ENCODE measurements around the gene VIM. TPM values are rescaled to one million over a fixed set of nuclear protein-coding genes. Genes with fewer than 3 reads are reported as not detected.
A peak's percentile ranks its signal among the peaks of the same experiment; 100 is the strongest.

VIM gene
- total RNA-seq, 2 experiments from 2014 or later, result 515 to 525 TPM

GRCh38 chr10:17233286-17233991 lies 5.4 kb downstream of the VIM start:
- H3K36me3 Mint-ChIP-seq, result peaks cover 67% of the 10 kb centered on the region
- ChIA-PET POLR2A (interaction anchor here (1.9 kb wide), 1 partner anchor 27 kb away, joined by 6 read pairs; no protein-coding TSS in a partner anchor), CTCF (no interaction called here)

GRCh38 chr10:17234431-17234945 lies 6.4 kb downstream of the VIM start:
- H3K27ac Mint-ChIP-seq, result peak overlapping the region; percentile 8
- H3K27me3 Mint-ChIP-seq, result no peaks in the 10 kb centered on the region
- H3K4me3 Mint-ChIP-seq, result no peak overlapping the region
- peaks cover 65% of the 10 kb centered on the region for H3K36me3 Mint-ChIP-seq
- H3K4me1 Mint-ChIP-seq (ENCODE audit: low read depth), result peaks cover 52% of the 10 kb centered on the region
- ChIA-PET POLR2A (no interaction called here), CTCF (interaction anchor here (1.2 kb wide), 1 partner anchor 204 kb away, joined by 3 read pairs; no protein-coding TSS in a partner anchor)
- DNase-seq, result no peak
- H3K9me3 Mint-ChIP-seq, result no peaks in the 10 kb centered on the region
- intact Hi-C loops (cut with micrococcal nuclease), result no loop called here

More at GRCh38 chr10:17233286-17233991, 5.4 kb downstream of the VIM start:
- Mint-ChIP-seq H3K4me3 (no peak overlapping the region), H3K9me3 (no peaks in the 10 kb centered on the region), H3K27ac (no peak overlapping the region), H3K4me1 (ENCODE audit: low read depth) (peaks cover 52% of the 10 kb centered on the region), H3K27me3 (no peaks in the 10 kb centered on the region)
- intact Hi-C loops (cut with micrococcal nuclease), result no loop called here
- no peak for DNase-seq

- H3K27ac Mint-ChIP-seq, result no peak overlapping the region
- POLR2A ChIA-PET, result interaction anchor here (0.8 kb wide), 1 partner anchor 92 kb away, joined by 4 read pairs; no protein-coding TSS in a partner anchor
- DNase-seq, result no peak
- peaks cover 61% of the 10 kb centered on the region for H3K36me3 Mint-ChIP-seq
- H3K9me3 Mint-ChIP-seq, result no peaks in the 10 kb centered on the region
- H3K4me1 Mint-ChIP-seq (ENCODE audit: low read depth), result peaks cover 52% of the 10 kb centered on the region
- intact Hi-C loops (cut with micrococcal nuclease), result no loop called here
- CTCF ChIA-PET, result interaction anchor here (1.2 kb wide), 1 partner anchor 205 kb away, joined by 3 read pairs; no protein-coding TSS in a partner anchor
- H3K4me3 Mint-ChIP-seq, result no peak overlapping the region
- H3K27me3 Mint-ChIP-seq, result no peaks in the 10 kb centered on the region
Measured at GRCh38 chr10:17235136-17235535, 7.1 kb downstream of the VIM start.

DNA sequence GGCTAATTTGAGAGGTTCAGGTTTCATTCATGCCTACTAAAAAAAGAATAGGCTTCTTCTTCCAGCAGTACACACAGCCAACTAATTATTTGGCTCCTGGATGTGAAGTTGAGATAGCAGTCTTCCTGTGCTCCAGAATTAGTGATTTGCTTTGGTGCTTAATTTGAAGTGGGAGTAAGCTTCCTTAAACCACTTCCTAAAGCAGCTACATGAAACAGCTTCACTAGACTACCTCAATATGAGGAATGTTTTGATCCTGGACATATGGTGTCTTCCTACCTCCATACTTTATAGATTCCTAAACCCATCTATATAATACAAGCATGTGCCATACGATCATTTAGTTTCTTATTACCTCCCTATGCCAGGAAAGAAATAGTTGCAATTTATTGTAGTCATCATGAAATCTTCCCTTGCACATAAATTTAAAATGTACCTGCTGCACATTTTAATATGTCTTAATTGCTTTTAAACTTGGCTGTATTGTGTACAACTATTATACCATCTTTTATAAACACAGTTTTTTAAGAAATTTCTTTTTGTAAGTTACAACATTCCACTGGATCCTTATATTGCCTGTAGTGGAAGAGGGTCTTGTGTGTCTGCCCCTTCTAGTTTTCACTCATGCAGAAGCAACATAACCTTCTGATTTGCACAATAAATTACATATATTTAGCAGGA lies 8.6 kb downstream of the VIM start:
- H3K27ac Mint-ChIP-seq, result no peak overlapping the region
- peaks cover 47% of the 10 kb centered on the region for H3K36me3 Mint-ChIP-seq
- H3K27me3 Mint-ChIP-seq, result no peaks in the 10 kb centered on the region
- ChIA-PET CTCF (interaction anchor here (0.6 to 0.7 kb wide), 2 partner anchors 23 to 195 kb away, joined by 3 read pairs; no protein-coding TSS in a partner anchor), POLR2A (no interaction called here)
- intact Hi-C loops (cut with micrococcal nuclease), result no loop called here
- H3K4me3 Mint-ChIP-seq, result no peak overlapping the region
- H3K9me3 Mint-ChIP-seq, result no peaks in the 10 kb centered on the region
- DNase-seq, result no peak
- H3K4me1 Mint-ChIP-seq (ENCODE audit: low read depth), result peaks cover 43% of the 10 kb centered on the region

- POLR2A ChIA-PET, result interaction anchor here (1.9 kb wide), 1 partner anchor 8 kb away, joined by 6 read pairs; the partner anchor contains the start of gene VIM
- H3K27me3 Mint-ChIP-seq, result no peaks in the 10 kb centered on the region
- CTCF ChIA-PET, result interaction anchor here (0.6 kb wide), 1 partner anchor 195 kb away, joined by 3 read pairs; no protein-coding TSS in a partner anchor
- H3K4me1 Mint-ChIP-seq (ENCODE audit: low read depth), result peaks cover 40% of the 10 kb centered on the region
- H3K4me3 Mint-ChIP-seq, result no peak overlapping the region
- peaks cover 43% of the 10 kb centered on the region for H3K36me3 Mint-ChIP-seq
- no peak overlapping the region for H3K27ac Mint-ChIP-seq
- no peaks in the 10 kb centered on the region for H3K9me3 Mint-ChIP-seq
- no peak for DNase-seq
- intact Hi-C loops (cut with micrococcal nuclease), result no loop called here
Measured at GRCh38 chr10:17237149-17237527, 9.1 kb downstream of the VIM start.

GRCh38 chr10:17237915-17238444 lies 9.9 kb downstream of the VIM start:
- ChIA-PET POLR2A (interaction anchor here (1.9 kb wide), 1 partner anchor 9 kb away, joined by 6 read pairs; the partner anchor contains the start of gene VIM), CTCF (interaction anchor here (0.9 to 1.6 kb wide), 2 partner anchors 19 to 51 kb away, joined by 4 read pairs; no protein-coding TSS in a partner anchor)
- Mint-ChIP-seq H3K4me3 (no peak overlapping the region), H3K4me1 (ENCODE audit: low read depth) (peaks cover 34% of the 10 kb centered on the region), H3K9me3 (no peaks in the 10 kb centered on the region), H3K36me3 (peaks cover 38% of the 10 kb centered on the region), H3K27me3 (no peaks in the 10 kb centered on the region), H3K27ac (no peak overlapping the region)
- DNase-seq, result no peak
- intact Hi-C loops (cut with micrococcal nuclease), result no loop called here

GRCh38 chr10:17238445-17239291 lies 10.6 kb downstream of the VIM start:
- POLR2A ChIA-PET, result interaction anchor here (0.6 to 1.9 kb wide), 2 partner anchors 10 to 1440 kb away, joined by 4 to 6 read pairs; partner anchors contain the start of gene VIM
- DNase-seq, result no peak
- Mint-ChIP-seq H3K27me3 (no peaks in the 10 kb centered on the region), H3K36me3 (peaks cover 33% of the 10 kb centered on the region), H3K9me3 (no peaks in the 10 kb centered on the region), H3K27ac (no peak overlapping the region), H3K4me3 (no peak overlapping the region), H3K4me1 (ENCODE audit: low read depth) (peaks cover 31% of the 10 kb centered on the region)
- CTCF ChIA-PET, result interaction anchor here (0.9 to 1.6 kb wide), 2 partner anchors 18 to 51 kb away, joined by 4 read pairs; no protein-coding TSS in a partner anchor
- intact Hi-C loops (cut with micrococcal nuclease), result no loop called here

- CTCF ChIA-PET, result no interaction called here
- Mint-ChIP-seq H3K4me3 (no peak overlapping the region), H3K9me3 (no peaks in the 10 kb centered on the region), H3K4me1 (ENCODE audit: low read depth) (peaks cover 22% of the 10 kb centered on the region), H3K27me3 (no peaks in the 10 kb centered on the region), H3K36me3 (peaks cover 25% of the 10 kb centered on the region), H3K27ac (no peak overlapping the region)
- intact Hi-C loops (cut with micrococcal nuclease), result no loop called here
- DNase-seq, result no peak
- POLR2A ChIA-PET, result no interaction called here
Measured at GRCh38 chr10:17239345-17240085, 11.5 kb downstream of the VIM start.

DNA sequence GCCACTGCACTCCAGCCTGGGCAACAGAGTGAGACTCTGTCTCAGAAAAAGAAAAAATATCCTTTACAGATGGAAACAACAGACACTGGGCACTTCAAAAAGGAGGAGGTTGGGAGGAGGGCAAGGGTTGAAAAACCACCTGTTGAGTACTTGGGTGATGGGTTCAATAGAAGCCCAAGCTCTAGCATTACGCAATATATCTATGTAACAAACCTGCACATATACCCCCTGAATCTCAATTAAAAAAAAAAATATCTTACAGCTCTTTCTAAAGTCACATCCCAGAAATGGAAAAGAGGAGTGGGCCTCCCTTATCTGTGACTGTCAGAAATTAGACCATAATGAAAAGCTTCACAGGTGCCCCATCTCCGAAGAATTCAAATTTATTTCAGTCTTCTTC lies 12.1 kb downstream of the VIM start:
- CTCF ChIA-PET, result no interaction called here
- no peak overlapping the region for H3K27ac Mint-ChIP-seq
- intact Hi-C loops (cut with micrococcal nuclease), result no loop called here

DNA sequence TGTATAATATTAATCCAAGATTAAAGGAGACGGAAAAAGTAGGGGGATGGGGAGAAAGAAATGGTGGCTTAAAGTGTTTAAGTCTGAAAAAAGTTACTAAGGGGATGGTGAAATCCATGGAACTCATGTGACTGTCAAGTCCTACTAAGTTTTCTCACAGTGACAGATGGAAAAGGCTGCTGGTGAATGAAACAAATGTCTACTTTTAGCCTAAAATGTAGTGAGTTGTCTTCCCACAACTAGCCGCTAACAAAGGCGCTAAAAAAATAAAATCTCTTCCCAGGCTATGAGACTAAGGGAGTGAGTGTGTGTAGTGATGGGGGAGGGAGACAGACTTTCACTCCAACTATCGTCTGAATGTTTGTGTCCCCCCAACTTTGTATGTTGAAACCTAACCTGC lies 12.6 kb downstream of the VIM start:
- intact Hi-C loops (cut with micrococcal nuclease), result no loop called here
- ChIA-PET CTCF (interaction anchor here (3.0 kb wide), 1 partner anchor 16 kb away, joined by 8 read pairs; no protein-coding TSS in a partner anchor), POLR2A (no interaction called here)
- no peak for DNase-seq
- Mint-ChIP-seq H3K9me3 (no peaks in the 10 kb centered on the region), H3K27me3 (no peaks in the 10 kb centered on the region), H3K27ac (no peak overlapping the region), H3K36me3 (peaks cover 14% of the 10 kb centered on the region), H3K4me1 (ENCODE audit: low read depth) (peaks cover 13% of the 10 kb centered on the region), H3K4me3 (no peak overlapping the region)

More for the DNA sequence above, 12.1 kb downstream of the VIM start:
- DNase-seq, result no peak
- Mint-ChIP-seq H3K36me3 (peaks cover 19% of the 10 kb centered on the region), H3K4me1 (ENCODE audit: low read depth) (peaks cover 16% of the 10 kb centered on the region), H3K27me3 (no peaks in the 10 kb centered on the region), H3K9me3 (no peaks in the 10 kb centered on the region), H3K4me3 (no peak overlapping the region)
- POLR2A ChIA-PET, result no interaction called here
